Stomach (tissue), 4 donors: ENCODE data around the gene HIBCH.

Experiments used
- CTCF ChIP-seq, 7 experiments: fragments of 450-650 bp in 4 of 7; fragments of 200-600 bp in 3 of 7; sonication (generic) in 3 of 7; IDR thresholded peaks; one replicate each; pipeline ENCODE4 v1.5.1; 2016 to 2019; ENCODE audit warnings: antibody characterized with exemption in 7 of 7, control low read depth in 2 of 7, mild to moderate bottlenecking in 1 of 7
- EP300 ChIP-seq: sonication (generic); formaldehyde crosslinking; IDR thresholded peaks from one replicate; pipeline ENCODE4 v1.6.1; 2017; ENCODE audit warnings: antibody characterized with exemption
- POLR2A ChIP-seq, 4 donors: fragments of 450-650 bp; IDR thresholded peaks; one replicate each; pipeline ENCODE4 v1.6.1; 2016; ENCODE audit warnings: antibody characterized with exemption in 4 of 4, control low read depth in 2 of 4, mild to moderate bottlenecking in 1 of 4, moderate library complexity in 1 of 4
- POLR2AphosphoS5 ChIP-seq, 3 donors: sonication (generic); formaldehyde crosslinking; IDR thresholded peaks; one replicate each; pipeline ENCODE4 v1.6.1; 2016; ENCODE audit warnings: antibody characterized with exemption in 3 of 3

- TF ChIP-seq CTCF (IDR thresholded peaks at IDR 0.05) (no peak), POLR2AphosphoS5 (IDR thresholded peaks at IDR 0.05) (no peak), POLR2A (IDR thresholded peaks at IDR 0.05) (no peak), EP300 (no peak)
Measured at GRCh38 chr2:190213441-190214335, 105.9 kb downstream of the HIBCH start.
